Spleen (tissue), 11 donors: Measurements from ENCODE around the gene FAT3. TPM values are rescaled to one million over a fixed set of nuclear protein-coding genes. Genes with fewer than 3 reads are reported as not detected.

Source experiments
- DNase-seq: peaks from one replicate; pipeline ENCODE4 v3.0.0-alpha.2; 2020
- H3K27ac ChIP-seq, 8 donors: fragments of 200-600 bp; sonication (generic) in 7 of 8; 1 replicate in 4 of 8; 2 replicates in 4 of 8; pipeline versions ENCODE4 v1.5.0 to v1.8.0; 2016 to 2021; ENCODE audit warnings: inconsistent platforms in 4 of 8, mild to moderate bottlenecking in 4 of 8, moderate library complexity in 1 of 8
- H3K27me3 ChIP-seq, 7 donors: fragments of 200-600 bp; sonication (generic) in 6 of 7; replicated peaks in 1 of 7; 1 replicate in 4 of 7; 2 replicates in 3 of 7; pipeline versions ENCODE4 v1.5.0 to v1.8.0; 2016 to 2021; ENCODE audit warnings: inconsistent platforms in 3 of 7, mild to moderate bottlenecking in 1 of 7
- H3K36me3 ChIP-seq, 6 donors: fragments of 200-600 bp; sonication (generic) in 5 of 6; 1 replicate in 4 of 6; 2 replicates in 2 of 6; pipeline versions ENCODE4 v1.5.0 to v1.8.0; 2016 to 2021; ENCODE audit warnings: inconsistent platforms in 2 of 6
- H3K4me1 ChIP-seq, 6 donors: fragments of 200-600 bp; sonication (generic) in 5 of 6; 1 replicate in 3 of 6; 2 replicates in 3 of 6; pipeline versions ENCODE4 v1.5.0 to v1.8.0; 2016 to 2021; ENCODE audit warnings: inconsistent platforms in 3 of 6
- H3K4me3 ChIP-seq, 8 donors: fragments of 200-600 bp; sonication (generic) in 7 of 8; 1 replicate in 4 of 8; 2 replicates in 4 of 8; pipeline versions ENCODE4 v1.5.0 to v1.8.0; 2016 to 2021; ENCODE audit warnings: inconsistent platforms in 4 of 8, mild to moderate bottlenecking in 4 of 8, moderate library complexity in 2 of 8
- H3K9me3 ChIP-seq, 8 donors: fragments of 200-600 bp; sonication (generic) in 7 of 8; 1 replicate in 4 of 8; 2 replicates in 4 of 8; pipeline versions ENCODE4 v1.5.0 to v1.8.0; 2016 to 2021; ENCODE audit warnings: inconsistent platforms in 4 of 8
- POLR2A ChIP-seq, 3 donors: fragments of 450-650 bp; IDR thresholded peaks; one replicate each; pipeline ENCODE4 v1.5.1; 2017; ENCODE audit warnings: antibody characterized with exemption in 3 of 3, mild to moderate bottlenecking in 1 of 3
- POLR2AphosphoS5 ChIP-seq, 3 donors: sonication (generic); formaldehyde crosslinking; IDR thresholded peaks; one replicate each; pipeline ENCODE4 v1.5.1; 2017; ENCODE audit warnings: antibody characterized with exemption in 3 of 3
- WGBS, 5 donors: extraction: QIAGEN DNeasy Blood & Tissue Kit in 3 of 5; methylation state at CpG; one replicate each; pipeline versions ENCODE4 v1.1.5 to v1.1.7; 2013 to 2018; 5-methylcytosine and 5-hydroxymethylcytosine counted together
- intact Hi-C: fragments of 100-400 bp; cut with DNase I; formaldehyde crosslinking; loops from one replicate; pipeline ENCODE4 v1.15.0; 2023; ENCODE audit warnings: low total_unique reads
- polyA plus RNA-seq, 3 donors: library from polyadenylated mRNA; stranded (reverse); fragments of 200-250 nt; gene quantifications; one replicate each; pipeline ENCODE4 v1.2.1, GENCODE V29; 2013
- total RNA-seq, 7 donors: library from RNA; depleted of rRNA in 3 of 7; stranded (reverse); fragments of >200 nt in 3 of 7; fragmentation: NEBNext Ultra II Directional in 4 of 7; extraction: Animal tissue kit (Norgen Biotek cat#: 25700) in 4 of 7; gene quantifications; one replicate each; pipeline versions ENCODE4 v1.1.0 to v1.2.1, GENCODE V29; 2016 to 2021
- TF ChIP-seq, protein P1 (sequence below), 11 experiments: fragments of 200-600 bp in 7 of 11; fragments of 450-650 bp in 4 of 11; sonication (generic) in 4 of 11; IDR thresholded peaks in 8 of 11; conservative IDR thresholded peaks in 3 of 11; 1 replicate in 7 of 11; 2 replicates in 4 of 11; pipeline versions ENCODE4 v1.4.0 to v1.8.0; 2016 to 2021; ENCODE audit warnings: antibody characterized with exemption in 11 of 11, inconsistent platforms in 4 of 11, mild to moderate bottlenecking in 1 of 11
- donor health status: healthy with polysubstance abuse.
- donor health status: DM: no; HTN: no; CAD: no; lungs with moderate emphysema.
- donor health status: DM: no; HTN: no; CAD: no.
- donor health status: Bipolar disorder and iron deficiency.
- donor health status: healthy.
- donor health status: DM: no; HTN: no; CAD: no.
- donor health status: DM: yes; HTN: yes; CAD: no.

The FAT3 gene
- total and polyA plus RNA-seq, 10 donors, result 0.02 to 0.57 (median 0.25) TPM

GRCh38 chr11:92253421-92253820 is 28.8 kb downstream of the FAT3 start:
- 47 to 71% (median 63%) methylated on average over 1 of the region's 1 CpG for WGBS, 5 donors
- Histone ChIP-seq H3K9me3 (no peaks in the 10 kb centered on the region), H3K27me3 (no peaks in the 10 kb centered on the region), H3K27ac (no peak overlapping the region), H3K4me1 (no peaks in the 10 kb centered on the region), H3K4me3 (no peak overlapping the region), H3K36me3 (no peaks in the 10 kb centered on the region)
- no peak for TF ChIP-seq POLR2AphosphoS5 (IDR thresholded peaks at IDR 0.05)
- no peak for TF ChIP-seq POLR2A (IDR thresholded peaks at IDR 0.05)
- TF ChIP-seq, protein P1, sequence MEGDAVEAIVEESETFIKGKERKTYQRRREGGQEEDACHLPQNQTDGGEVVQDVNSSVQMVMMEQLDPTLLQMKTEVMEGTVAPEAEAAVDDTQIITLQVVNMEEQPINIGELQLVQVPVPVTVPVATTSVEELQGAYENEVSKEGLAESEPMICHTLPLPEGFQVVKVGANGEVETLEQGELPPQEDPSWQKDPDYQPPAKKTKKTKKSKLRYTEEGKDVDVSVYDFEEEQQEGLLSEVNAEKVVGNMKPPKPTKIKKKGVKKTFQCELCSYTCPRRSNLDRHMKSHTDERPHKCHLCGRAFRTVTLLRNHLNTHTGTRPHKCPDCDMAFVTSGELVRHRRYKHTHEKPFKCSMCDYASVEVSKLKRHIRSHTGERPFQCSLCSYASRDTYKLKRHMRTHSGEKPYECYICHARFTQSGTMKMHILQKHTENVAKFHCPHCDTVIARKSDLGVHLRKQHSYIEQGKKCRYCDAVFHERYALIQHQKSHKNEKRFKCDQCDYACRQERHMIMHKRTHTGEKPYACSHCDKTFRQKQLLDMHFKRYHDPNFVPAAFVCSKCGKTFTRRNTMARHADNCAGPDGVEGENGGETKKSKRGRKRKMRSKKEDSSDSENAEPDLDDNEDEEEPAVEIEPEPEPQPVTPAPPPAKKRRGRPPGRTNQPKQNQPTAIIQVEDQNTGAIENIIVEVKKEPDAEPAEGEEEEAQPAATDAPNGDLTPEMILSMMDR (IDR thresholded peaks at IDR 0.05 in 8 of 11, conservative IDR thresholded peaks at IDR 0.05 in 3 of 11), result no peak
- DNase-seq, result no peak
- intact Hi-C loops, result no loop called here

DNA sequence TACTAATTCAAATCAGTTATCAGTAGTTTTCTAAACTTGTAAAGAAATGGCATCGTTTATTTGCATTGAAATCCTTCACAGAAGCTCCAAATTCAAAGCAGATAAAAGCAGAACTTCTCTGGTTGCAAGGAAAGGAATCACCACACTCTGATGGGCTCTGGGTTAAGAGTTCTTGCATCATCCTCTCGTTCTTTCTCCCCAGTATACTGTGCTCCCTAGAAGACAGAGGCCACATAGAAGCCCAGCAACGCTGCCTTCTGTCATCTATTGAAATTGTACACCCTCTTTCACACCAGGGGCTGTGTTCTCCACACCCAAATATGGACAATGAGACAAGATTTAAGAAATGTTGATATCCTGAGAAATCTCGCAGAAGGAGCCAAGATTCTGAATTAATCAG is 29.3 kb downstream of the FAT3 start:
- H3K4me3 ChIP-seq, result no peak overlapping the region
- TF ChIP-seq, protein P1 (IDR thresholded peaks at IDR 0.05 in 8 of 11, conservative IDR thresholded peaks at IDR 0.05 in 3 of 11), result no peak
- TF ChIP-seq POLR2A (IDR thresholded peaks at IDR 0.05) (no peak), POLR2AphosphoS5 (IDR thresholded peaks at IDR 0.05) (no peak)
- no peak overlapping the region for H3K27ac ChIP-seq
- no peaks in the 10 kb centered on the region for H3K27me3 ChIP-seq
- 62 to 73% (median 66%) methylated on average over 4 of the region's 4 CpGs for WGBS, 5 donors
- intact Hi-C loops, result no loop called here
- H3K9me3 ChIP-seq, result no peaks in the 10 kb centered on the region
- no peaks in the 10 kb centered on the region for H3K36me3 ChIP-seq
- no peaks in the 10 kb centered on the region for H3K4me1 ChIP-seq
- DNase-seq, result no peak

DNA sequence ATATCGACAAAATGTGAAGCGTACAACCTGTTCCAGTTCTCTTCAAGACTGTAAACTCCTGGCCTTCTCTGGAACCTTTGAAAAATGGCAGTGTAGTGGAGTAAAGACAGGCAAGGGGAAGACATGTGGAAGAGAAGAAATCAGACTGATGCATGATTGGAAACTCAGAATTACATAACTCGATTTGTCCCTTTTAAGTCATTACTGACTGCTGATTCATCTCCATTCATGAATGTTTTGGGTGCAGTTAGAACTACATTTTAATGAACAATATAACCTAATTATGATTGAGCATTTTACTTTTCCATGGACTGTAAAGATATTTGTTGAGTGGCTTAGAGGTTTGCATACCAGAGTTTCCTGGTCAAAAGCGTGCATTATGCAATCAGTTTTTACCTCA is 32.9 kb downstream of the FAT3 start:
- 80 to 93% (median 88%) methylated on average over 4 of the region's 4 CpGs for WGBS, 5 donors

GRCh38 chr11:92259861-92260260 is 35.2 kb downstream of the FAT3 start:
- Histone ChIP-seq H3K36me3 (no peaks in the 10 kb centered on the region), H3K27ac (no peak overlapping the region), H3K27me3 (no peaks in the 10 kb centered on the region), H3K9me3 (no peaks in the 10 kb centered on the region), H3K4me3 (no peak overlapping the region), H3K4me1 (no peaks in the 10 kb centered on the region)
- DNase-seq, result no peak
- intact Hi-C loops, result no loop called here
- no peak for TF ChIP-seq POLR2AphosphoS5 (IDR thresholded peaks at IDR 0.05)
- TF ChIP-seq, protein P1 (IDR thresholded peaks at IDR 0.05 in 8 of 11, conservative IDR thresholded peaks at IDR 0.05 in 3 of 11), result no peak
- TF ChIP-seq POLR2A (IDR thresholded peaks at IDR 0.05), result no peak
- WGBS, 5 donors, result 41 to 55% (median 50%) methylated on average over 4 of the region's 4 CpGs

More for the DNA sequence above, 32.9 kb downstream of the FAT3 start:
- Histone ChIP-seq H3K4me1 (no peaks in the 10 kb centered on the region), H3K27ac (no peak overlapping the region), H3K9me3 (no peaks in the 10 kb centered on the region), H3K27me3 (no peaks in the 10 kb centered on the region), H3K36me3 (no peaks in the 10 kb centered on the region), H3K4me3 (no peak overlapping the region)
- DNase-seq, result no peak
- TF ChIP-seq, protein P1 (IDR thresholded peaks at IDR 0.05 in 8 of 11, conservative IDR thresholded peaks at IDR 0.05 in 3 of 11), result no peak
- TF ChIP-seq POLR2AphosphoS5 (IDR thresholded peaks at IDR 0.05), result no peak
- no peak for TF ChIP-seq POLR2A (IDR thresholded peaks at IDR 0.05)
- intact Hi-C loops, result no loop called here
